ENCODE measurements around the gene FXYD5. TPM values are rescaled to one million over a fixed set of nuclear protein-coding genes. Genes with fewer than 3 reads are reported as not detected.

Gene FXYD5
- polyA plus RNA-seq, 2 of the 4 experiments (the other 2 are of a cell fraction), result 70.8 to 113 TPM

- Histone ChIP-seq H3K27ac (peak overlapping the region; percentile 75 to 83), H3K4me3 (peak overlapping the region; percentile 46), H3K9me3 (no peaks in the 10 kb centered on the region), H3K4me2 (peak overlapping the region; percentile 91), H3K4me1 (peaks cover 22% of the 10 kb centered on the region)
- no peak for TF ChIP-seq CBX8 (IDR thresholded peaks at IDR 0.05)
- peak; percentile 45 for TF ChIP-seq MAFK (IDR thresholded peaks at IDR 0.05; ENCODE audit: partially characterized antibody)
- 0 out of 2 replicates have a peak, but pooled peaks have one; percentile 34 for TF ChIP-seq TP53 (CRISPR knock-in tag; IDR thresholded peaks at IDR 0.05)
- TF ChIP-seq SREBF2 (IDR thresholded peaks at IDR 0.05), result no peak
- TF ChIP-seq POLR2A (IDR thresholded peaks at IDR 0.05; ENCODE audit: low read length), result peak; percentile 99
- no peak for TF ChIP-seq ZSCAN20 (CRISPR knock-in tag; IDR thresholded peaks at IDR 0.05)
- no peak for TF ChIP-seq KDM5A (IDR thresholded peaks at IDR 0.05)
- TF ChIP-seq JUNB (IDR thresholded peaks at IDR 0.05), result no peak
- no peak for TF ChIP-seq EP300 (IDR thresholded peaks at IDR 0.05)
- no peak for TF ChIP-seq PBX3 (IDR thresholded peaks at IDR 0.05)
- no peak for TF ChIP-seq ZC3H11A (IDR thresholded peaks at IDR 0.05)
- TF ChIP-seq ZFP36 (IDR thresholded peaks at IDR 0.05; ENCODE audit: borderline replicate concordance, partially characterized antibody), result no peak
- no peak for TF ChIP-seq ESRRA (IDR thresholded peaks at IDR 0.05; ENCODE audit: borderline replicate concordance, low read length)
- TF ChIP-seq JUN (IDR thresholded peaks at IDR 0.05), result peak in 1 of 2 experiments; percentile 51; a peak in 2 of 5 replicates
- no peak for TF ChIP-seq GATA3 (IDR thresholded peaks at IDR 0.05; ENCODE audit: borderline replicate concordance)
- peak; percentile 97 for TF ChIP-seq MAX (IDR thresholded peaks at IDR 0.05)
- no peak for TF ChIP-seq BHLHE40 (IDR thresholded peaks at IDR 0.05; ENCODE audit: low read depth, low read length)
- TF ChIP-seq ELK1 (IDR thresholded peaks at IDR 0.05; ENCODE audit: low read depth, low read length), result no peak
- TF ChIP-seq HDAC2 (IDR thresholded peaks at IDR 0.05), result no peak
- no peak for TF ChIP-seq RFX5 (IDR thresholded peaks at IDR 0.05)
- TF ChIP-seq REST (IDR thresholded peaks at IDR 0.05), result no peak
- TF ChIP-seq CTCF (IDR thresholded peaks at IDR 0.05), result no peak
- TF ChIP-seq SMC3 (IDR thresholded peaks at IDR 0.05), result no peak
- peak; percentile 50; the same call in 1 of the 2 replicates for TF ChIP-seq PHF8 (IDR thresholded peaks at IDR 0.05; ENCODE audit: borderline replicate concordance, low read depth)
- 0 out of 3 replicates have a peak, but pooled peaks have one; percentile 23 for TF ChIP-seq BCL3 (IDR thresholded peaks at IDR 0.05)
- peak; percentile 66 for TF ChIP-seq USF2 (IDR thresholded peaks at IDR 0.05)
- TF ChIP-seq E2F6 (IDR thresholded peaks at IDR 0.05; ENCODE audit: borderline replicate concordance, low read depth), result peak; percentile 99
- TF ChIP-seq ZNF302 (CRISPR knock-in tag; IDR thresholded peaks at IDR 0.05), result no peak
- TF ChIP-seq HOXB13 (CRISPR knock-in tag; IDR thresholded peaks at IDR 0.05; ENCODE audit: low read depth), result no peak
- CTCF ChIA-PET, result interaction anchor here (0.7 to 7.6 kb wide), 16 partner anchors 8 to 386 kb away, joined by 3 to 145 read pairs (median 4); partner anchors contain the start of genes FXYD1, FXYD3 and LGI4
- FAIRE-seq (peak; percentile 99), ATAC-seq (peak; percentile 82 to 96), DNase-seq (ENCODE audit: low read depth in 1 of 2, low spot score in 1 of 2) (peak; percentile 95 to 100)
- POLR2A ChIA-PET, result interaction anchor here (0.6 to 1.3 kb wide), 5 partner anchors 8 to 1281 kb away, joined by 3 to 9 read pairs (median 6); no protein-coding TSS in a partner anchor
- 17% methylated on average over 41 of the region's 42 CpGs for WGBS (ENCODE audit: missing lambda C conversion rate)
Observed at GRCh38 chr19:35124098-35125060, 30.2 kb upstream of the FXYD5 start.
